BE2C (cell line): ENCODE results near the gene AKAP6.

Source experiments
- DNase-seq: peaks from one replicate; pipeline ENCODE4 v3.0.0-alpha.2; 2020
- H3K27me3 ChIP-seq: fragments of 250-450 bp; sonication (Bioruptor Pico); 2 replicates; pipeline ENCODE4 v1.5.1; 2020; ENCODE audit warnings: mild to moderate bottlenecking
- H3K36me3 ChIP-seq: fragments of 250-450 bp; sonication (Bioruptor Pico); 2 replicates; pipeline ENCODE4 v1.5.1; 2020; ENCODE audit warnings: mild to moderate bottlenecking
- H3K4me1 ChIP-seq: fragments of 250-450 bp; sonication (Bioruptor Pico); 2 replicates; pipeline ENCODE4 v1.5.1; 2020
- H3K4me3 ChIP-seq: 2 replicates; pipeline ENCODE4 v1.5.1; 2011; ENCODE audit warnings: low read depth, low read length
- H3K9me3 ChIP-seq: fragments of 250-450 bp; sonication (Bioruptor Pico); 2 replicates; pipeline ENCODE4 v1.5.1; 2020
- TF ChIP-seq, protein P1 (sequence below): IDR thresholded peaks from 2 replicates; pipeline ENCODE4 v1.5.1; 2012; ENCODE audit warnings: mild to moderate bottlenecking, low read depth, low read length

Gene AKAP6

GRCh38 chr14:32507029-32507984 is 178.2 kb downstream of the AKAP6 start:
- DNase-seq: no peak
- Histone ChIP-seq H3K4me3 (no peak overlapping the region), H3K9me3 (no peaks in the 10 kb centered on the region), H3K27me3 (no peaks in the 10 kb centered on the region), H3K4me1 (no peaks in the 10 kb centered on the region), H3K36me3 (no peaks in the 10 kb centered on the region)
- TF ChIP-seq, protein P1, sequence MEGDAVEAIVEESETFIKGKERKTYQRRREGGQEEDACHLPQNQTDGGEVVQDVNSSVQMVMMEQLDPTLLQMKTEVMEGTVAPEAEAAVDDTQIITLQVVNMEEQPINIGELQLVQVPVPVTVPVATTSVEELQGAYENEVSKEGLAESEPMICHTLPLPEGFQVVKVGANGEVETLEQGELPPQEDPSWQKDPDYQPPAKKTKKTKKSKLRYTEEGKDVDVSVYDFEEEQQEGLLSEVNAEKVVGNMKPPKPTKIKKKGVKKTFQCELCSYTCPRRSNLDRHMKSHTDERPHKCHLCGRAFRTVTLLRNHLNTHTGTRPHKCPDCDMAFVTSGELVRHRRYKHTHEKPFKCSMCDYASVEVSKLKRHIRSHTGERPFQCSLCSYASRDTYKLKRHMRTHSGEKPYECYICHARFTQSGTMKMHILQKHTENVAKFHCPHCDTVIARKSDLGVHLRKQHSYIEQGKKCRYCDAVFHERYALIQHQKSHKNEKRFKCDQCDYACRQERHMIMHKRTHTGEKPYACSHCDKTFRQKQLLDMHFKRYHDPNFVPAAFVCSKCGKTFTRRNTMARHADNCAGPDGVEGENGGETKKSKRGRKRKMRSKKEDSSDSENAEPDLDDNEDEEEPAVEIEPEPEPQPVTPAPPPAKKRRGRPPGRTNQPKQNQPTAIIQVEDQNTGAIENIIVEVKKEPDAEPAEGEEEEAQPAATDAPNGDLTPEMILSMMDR: no peak

DNA sequence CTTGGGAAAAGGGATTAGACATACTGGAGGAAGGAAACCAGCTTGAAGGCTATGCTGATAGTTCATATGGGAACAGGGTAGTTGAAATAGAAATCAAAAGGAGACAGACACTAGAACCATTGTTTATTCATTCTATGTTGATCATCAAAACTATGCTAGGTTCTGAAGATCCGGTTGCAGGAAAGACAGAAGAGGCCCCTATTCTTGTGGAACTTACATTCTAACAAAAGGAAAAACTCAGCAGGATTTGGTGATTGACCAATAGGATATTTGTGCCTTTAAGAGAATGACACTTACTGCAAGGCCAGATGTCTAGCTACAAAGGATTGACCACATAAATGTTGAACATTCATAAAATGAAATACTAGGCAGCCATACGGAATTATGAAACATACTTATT is 179.2 kb downstream of the AKAP6 start:
- no peaks in the 10 kb centered on the region for H3K27me3 ChIP-seq
- no peaks in the 10 kb centered on the region for H3K4me1 ChIP-seq
- no peak for DNase-seq
- TF ChIP-seq, protein P1: no peak
- no peak overlapping the region for H3K4me3 ChIP-seq
- H3K9me3 ChIP-seq: no peaks in the 10 kb centered on the region
- H3K36me3 ChIP-seq: no peaks in the 10 kb centered on the region

- H3K4me3 ChIP-seq: no peak overlapping the region
- no peak for DNase-seq
These were observed 180.6 kb downstream of the AKAP6 start for GRCh38 chr14:32509632-32510187.

GRCh38 chr14:32510815-32511214 is 181.7 kb downstream of the AKAP6 start:
- Histone ChIP-seq H3K4me3 (no peak overlapping the region), H3K27me3 (no peaks in the 10 kb centered on the region), H3K36me3 (no peaks in the 10 kb centered on the region), H3K9me3 (no peaks in the 10 kb centered on the region), H3K4me1 (no peaks in the 10 kb centered on the region)
- TF ChIP-seq, protein P1: no peak
- DNase-seq: no peak

More at GRCh38 chr14:32509632-32510187, 180.6 kb downstream of the AKAP6 start:
- H3K36me3 ChIP-seq: no peaks in the 10 kb centered on the region
- no peaks in the 10 kb centered on the region for H3K9me3 ChIP-seq
- TF ChIP-seq, protein P1: no peak
- H3K27me3 ChIP-seq: no peaks in the 10 kb centered on the region
- H3K4me1 ChIP-seq: no peaks in the 10 kb centered on the region

DNA sequence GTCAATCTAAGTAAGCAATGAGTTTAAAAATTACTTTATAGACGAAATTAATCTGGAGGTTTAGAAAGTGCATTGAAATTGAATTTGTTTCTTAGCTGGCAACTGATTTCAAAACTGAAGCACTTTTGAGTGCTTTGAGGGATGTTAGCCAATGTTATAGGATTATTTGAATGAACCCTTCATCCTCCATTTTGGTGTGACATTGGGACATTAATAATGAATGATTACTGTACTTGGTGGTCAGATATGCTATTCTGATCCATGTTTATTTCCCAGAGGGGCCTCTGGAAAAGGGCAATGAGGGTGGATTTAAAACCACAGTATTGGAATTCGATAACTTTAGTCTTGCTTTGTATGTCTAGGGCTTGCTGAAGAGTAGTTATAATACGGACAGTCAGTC is 183.2 kb downstream of the AKAP6 start:
- DNase-seq: no peak
- Histone ChIP-seq H3K4me1 (no peaks in the 10 kb centered on the region), H3K27me3 (no peaks in the 10 kb centered on the region), H3K4me3 (no peak overlapping the region), H3K36me3 (no peaks in the 10 kb centered on the region), H3K9me3 (no peaks in the 10 kb centered on the region)
- TF ChIP-seq, protein P1: no peak

GRCh38 chr14:32512813-32513212 is 183.7 kb downstream of the AKAP6 start:
- TF ChIP-seq, protein P1: no peak
- no peaks in the 10 kb centered on the region for H3K4me1 ChIP-seq
- DNase-seq: no peak
- no peaks in the 10 kb centered on the region for H3K9me3 ChIP-seq
- H3K4me3 ChIP-seq: no peak overlapping the region
- no peaks in the 10 kb centered on the region for H3K36me3 ChIP-seq
- H3K27me3 ChIP-seq: no peaks in the 10 kb centered on the region
